Urinary bladder (tissue), 4 donors: ENCODE results near the gene SYVN1. TPM values are rescaled to one million over a fixed set of nuclear protein-coding genes. Genes with fewer than 3 reads are reported as not detected.
"Not testable (repeated sequence)": the region's sequence is repeated elsewhere in the genome, so short reads cannot be mapped to it uniquely, and the experiment has no call there.

Experiments
- DNase-seq: peaks from one replicate; pipeline ENCODE4 v3.0.0-alpha.2; 2015; ENCODE audit errors: extremely low spot score
- H3K27ac ChIP-seq: one replicate; pipeline ENCODE4 v1.5.1; 2013; ENCODE audit warnings: low read depth, mild to moderate bottlenecking, moderate library complexity
- H3K36me3 ChIP-seq: one replicate; pipeline ENCODE4 v1.6.1; 2013; ENCODE audit warnings: mild to moderate bottlenecking, moderate library complexity; ENCODE audit not compliant: insufficient read depth
- H3K4me1 ChIP-seq: one replicate; pipeline ENCODE4 v1.6.1; 2013; ENCODE audit warnings: mild to moderate bottlenecking, moderate library complexity; ENCODE audit not compliant: insufficient read depth
- H3K4me3 ChIP-seq: one replicate; pipeline ENCODE4 v1.5.1; 2013; ENCODE audit warnings: low read depth, low read length
- WGBS: extraction: QIAGEN DNeasy Blood & Tissue Kit; methylation state at CpG from one replicate; pipeline ENCODE4 v1.1.7; 2013; 5-methylcytosine and 5-hydroxymethylcytosine counted together
- polyA plus RNA-seq: library from polyadenylated mRNA; stranded (reverse); fragments of 200-250 nt; gene quantifications from one replicate; pipeline ENCODE4 v1.2.3, GENCODE V29; 2013
- total RNA-seq: library from RNA; depleted of rRNA; stranded (reverse); fragments of >200 nt; gene quantifications from one replicate; pipeline ENCODE4 v1.2.3, GENCODE V29; 2014
- donor health status: healthy with polysubstance abuse.
- donor health status: healthy.

Gene SYVN1
- total and polyA plus RNA-seq, 2 donors: 16.2 to 29.3 TPM

DNA sequence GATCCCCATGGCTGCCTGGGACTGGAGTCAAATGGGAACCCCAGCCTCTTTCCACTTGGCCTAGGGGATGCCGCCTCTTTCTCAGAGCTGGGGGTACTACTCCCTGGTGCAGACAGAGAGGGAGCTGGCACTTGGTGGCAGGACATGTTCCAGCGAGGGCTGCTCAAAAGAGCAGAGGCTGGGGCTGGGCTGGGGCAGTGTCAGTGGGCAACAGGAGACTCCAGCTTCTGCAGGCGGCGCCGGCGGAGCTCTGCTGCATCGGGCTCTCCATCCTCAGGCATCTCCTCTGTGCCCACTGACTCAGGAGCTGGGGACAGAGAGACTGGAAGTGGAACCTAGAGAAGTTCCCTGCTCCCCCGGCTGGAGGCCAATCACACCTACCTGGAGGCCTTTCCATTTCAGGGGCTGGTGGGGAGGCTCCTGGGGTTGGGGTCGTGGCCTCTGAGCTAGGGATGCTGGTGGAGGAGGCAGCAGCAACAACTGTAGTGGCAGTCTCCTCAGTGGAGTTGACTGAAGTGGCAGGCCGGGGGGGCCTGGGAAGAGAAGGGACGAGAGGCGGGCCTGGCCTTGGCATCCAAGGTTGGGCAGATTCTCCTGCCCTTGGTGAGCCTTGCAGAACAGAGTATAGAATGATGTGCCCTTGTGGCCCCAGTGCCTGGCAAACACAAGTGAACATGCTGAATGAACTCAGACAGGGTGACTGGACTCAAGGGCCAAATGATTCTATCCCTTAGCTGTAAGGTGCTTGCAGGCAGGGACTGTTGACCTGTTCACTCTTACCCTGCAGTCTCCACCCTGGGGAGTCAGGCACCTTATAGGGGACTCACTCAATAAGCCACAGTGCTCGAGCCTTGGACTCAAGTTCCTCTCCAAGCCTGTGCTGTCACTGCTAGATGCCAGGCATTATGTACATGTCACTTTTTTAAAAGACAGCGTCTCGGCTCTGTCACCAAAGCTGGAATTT is 5.9 kb downstream of the SYVN1 start:
- no peak overlapping the region for H3K27ac ChIP-seq
- H3K4me1 ChIP-seq: no peaks in the 10 kb centered on the region
- WGBS: 86% methylated on average over 15 of the region's 15 CpGs
- H3K36me3 ChIP-seq: peaks cover 11% of the 10 kb centered on the region
- no peak overlapping the region for H3K4me3 ChIP-seq
- no peak for DNase-seq

- no peak for DNase-seq
- Histone ChIP-seq H3K4me3 (no peak overlapping the region), H3K4me1 (no peaks in the 10 kb centered on the region), H3K27ac (no peak overlapping the region), H3K36me3 (peaks cover 11% of the 10 kb centered on the region)
- WGBS: 77% methylated on average over 12 of the region's 12 CpGs
These were observed 6.7 kb downstream of the SYVN1 start for GRCh38 chr11:65127473-65128181.

- no peak for DNase-seq
- 75% methylated on average over 6 of the region's 6 CpGs for WGBS
- Histone ChIP-seq H3K4me1 (no peaks in the 10 kb centered on the region), H3K27ac (no peak overlapping the region), H3K36me3 (peaks cover 11% of the 10 kb centered on the region), H3K4me3 (no peak overlapping the region)
These were observed 7.6 kb downstream of the SYVN1 start for GRCh38 chr11:65126624-65127274.

- WGBS: 89% methylated on average over 12 of the region's 12 CpGs
- Histone ChIP-seq H3K4me1 (no peaks in the 10 kb centered on the region), H3K27ac (no peak overlapping the region), H3K4me3 (no peak overlapping the region), H3K36me3 (peaks cover 7% of the 10 kb centered on the region)
- no peak for DNase-seq
These were observed 8.9 kb downstream of the SYVN1 start for GRCh38 chr11:65125197-65126056.

GRCh38 chr11:65124480-65125196 is 9.7 kb downstream of the SYVN1 start:
- peaks cover 3% of the 10 kb centered on the region for H3K36me3 ChIP-seq
- DNase-seq: no peak
- no peak overlapping the region for H3K4me3 ChIP-seq
- no peak overlapping the region for H3K27ac ChIP-seq
- 89% methylated on average over 5 of the region's 5 CpGs for WGBS
- no peaks in the 10 kb centered on the region for H3K4me1 ChIP-seq

GRCh38 chr11:65121865-65122696 is 12.2 kb downstream of the SYVN1 start, which contains the start of the genes FAU and MRPL49:
FAU (minus strand) TSS chr11:65122134; CDS start chr11:65121813, 321 bp downstream.
MRPL49 (plus strand) TSS chr11:65122321; CDS start chr11:65122347, 26 bp downstream.
- Histone ChIP-seq H3K4me3 (peak within 1 kb of the TSS; percentile 71), H3K4me1 (no peaks in the 10 kb centered on the region), H3K36me3 (no peaks in the 10 kb centered on the region), H3K27ac (peak within 1 kb of the TSS; percentile 91)
- under 1% methylated on average over 64 of the region's 64 CpGs for WGBS
- peak; percentile 88 for DNase-seq

- DNase-seq: no peak
- peak overlapping the region; percentile 91 for H3K27ac ChIP-seq
- H3K36me3 ChIP-seq: no peaks in the 10 kb centered on the region
- 2% methylated on average over 22 of the region's 22 CpGs for WGBS
- peak overlapping the region; percentile 71 for H3K4me3 ChIP-seq
- H3K4me1 ChIP-seq: no peaks in the 10 kb centered on the region
These were observed 12.9 kb downstream of the SYVN1 start for GRCh38 chr11:65121447-65121864.

GRCh38 chr11:65120831-65121230 is 13.5 kb downstream of the SYVN1 start:
- Histone ChIP-seq H3K4me1 (no peaks in the 10 kb centered on the region), H3K27ac (no peak overlapping the region), H3K4me3 (peak overlapping the region; percentile 71), H3K36me3 (no peaks in the 10 kb centered on the region)
- WGBS: 92% methylated on average over 3 of the region's 3 CpGs
- DNase-seq: no peak

DNA sequence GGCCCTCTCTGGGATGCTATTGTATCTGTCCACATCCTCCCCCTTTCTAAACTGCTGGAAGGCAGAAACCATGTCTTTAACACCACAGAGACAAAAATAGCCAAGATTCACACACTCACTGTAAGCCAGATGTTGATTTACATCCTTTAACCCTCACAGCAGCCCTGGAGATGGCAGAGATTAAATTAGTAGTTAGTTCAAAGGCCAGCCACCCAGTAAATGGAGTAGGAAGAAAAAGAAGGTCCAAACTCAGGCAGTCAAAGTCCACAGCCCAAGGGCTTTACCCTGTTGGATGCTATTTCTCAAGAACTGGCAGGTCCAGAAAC is 14.7 kb downstream of the SYVN1 start:
- DNase-seq: no peak
- Histone ChIP-seq H3K36me3 (no peaks in the 10 kb centered on the region), H3K4me3 (no peak overlapping the region), H3K4me1 (no peaks in the 10 kb centered on the region), H3K27ac (no peak overlapping the region)

GRCh38 chr11:65118891-65119669 is 15.2 kb downstream of the SYVN1 start:
- WGBS: 89% methylated on average over 18 of the region's 18 CpGs
- not testable (repeated sequence) for H3K4me3 ChIP-seq, DNase-seq, H3K4me1 ChIP-seq, H3K27ac ChIP-seq, H3K36me3 ChIP-seq

- Histone ChIP-seq H3K4me1 (no peaks in the 10 kb centered on the region), H3K27ac (no peak overlapping the region), H3K4me3 (no peak overlapping the region), H3K36me3 (no peaks in the 10 kb centered on the region)
- DNase-seq: no peak
- WGBS: 81% methylated on average over 18 of the region's 18 CpGs
These were observed 16.1 kb downstream of the SYVN1 start for GRCh38 chr11:65118097-65118837.
